GM18520 (cell line): Measurements from ENCODE around the gene SV2A.
"Not testable (repeated sequence)": the region's sequence is repeated elsewhere in the genome, so short reads cannot be mapped to it uniquely, and the experiment has no call there.

Experiments used
- ATAC-seq: cut with Tn5 transposase; IDR thresholded peaks from one replicate; pipeline ENCODE4 v1.9.1; 2021; ENCODE audit not compliant: unreplicated experiment

SV2A gene

GRCh38 chr1:149917571-149918144, at the start of gene SV2A:
TSS of gene SV2A (minus strand) at chr1:149917844. CDS start at chr1:149913840, 4,004 bp downstream.
- no peak for ATAC-seq

- no peak for ATAC-seq
Measured at GRCh38 chr1:149967041-149967440, 49.4 kb upstream of the SV2A start.

- ATAC-seq, result no peak
Measured at GRCh38 chr1:149966405-149966804, 48.8 kb upstream of the SV2A start.

GRCh38 chr1:149965440-149965839, 47.8 kb upstream of the SV2A start:
- ATAC-seq, result no peak

- ATAC-seq, result no peak
Measured at GRCh38 chr1:149963358-149963757, 45.7 kb upstream of the SV2A start.

- ATAC-seq, result no peak
Measured at GRCh38 chr1:149962736-149963135, 45.1 kb upstream of the SV2A start.

- ATAC-seq, result no peak
Measured at GRCh38 chr1:149962039-149962647, 44.5 kb upstream of the SV2A start.

- not testable (repeated sequence) for ATAC-seq
Measured at GRCh38 chr1:149957548-149957947, 39.9 kb upstream of the SV2A start.

- ATAC-seq, result no peak
Measured at GRCh38 chr1:149949911-149950310, 32.3 kb upstream of the SV2A start.

- ATAC-seq, result no peak
Measured at GRCh38 chr1:149945206-149945605, 27.6 kb upstream of the SV2A start.

- no peak for ATAC-seq
Measured at GRCh38 chr1:149942885-149943284, 25.2 kb upstream of the SV2A start.

- no peak for ATAC-seq
Measured at GRCh38 chr1:149942207-149942606, 24.6 kb upstream of the SV2A start.

- no peak for ATAC-seq
Measured at GRCh38 chr1:149940427-149940826, 22.8 kb upstream of the SV2A start.

GRCh38 chr1:149938668-149939003, 21.0 kb upstream of the SV2A start:
- ATAC-seq, result not testable (repeated sequence)

- ATAC-seq, result no peak
Measured at GRCh38 chr1:149937759-149938158, 20.1 kb upstream of the SV2A start.

GRCh38 chr1:149936992-149937705, 19.5 kb upstream of the SV2A start:
- no peak for ATAC-seq

GRCh38 chr1:149936170-149936991, 18.7 kb upstream of the SV2A start, which contains the start of gene MTMR11:
TSS of gene MTMR11 (minus strand) at chr1:149936879. CDS start at chr1:149936647, 232 bp downstream.
- no peak for ATAC-seq

GRCh38 chr1:149934356-149934755, 16.7 kb upstream of the SV2A start:
- no peak for ATAC-seq

GRCh38 chr1:149933208-149933607, 15.6 kb upstream of the SV2A start:
- ATAC-seq, result no peak

GRCh38 chr1:149932474-149932873, 14.8 kb upstream of the SV2A start:
- ATAC-seq, result no peak

- ATAC-seq, result no peak
Measured at GRCh38 chr1:149931212-149931790, 13.7 kb upstream of the SV2A start.
